OCI-LY1 (cell line): ENCODE measurements around the gene ANKRD33.
"Not testable (repeated sequence)": the region's sequence is repeated elsewhere in the genome, so short reads cannot be mapped to it uniquely, and the experiment has no call there.

Experiments used
- H2AFZ ChIP-seq: fragments of 200-600 bp; sonication (generic), shearing (Covaris generic); 2 replicates; pipeline ENCODE4 v1.6.0; 2014; ENCODE audit warnings: antibody characterized with exemption, mild to moderate bottlenecking, low read length
- H3F3A ChIP-seq: fragments of 200-600 bp; sonication (generic), shearing (Covaris generic); 2 replicates; pipeline ENCODE4 v1.6.0; 2014; ENCODE audit warnings: mild to moderate bottlenecking, antibody characterized with exemption, low read length, moderate library complexity; ENCODE audit not compliant: insufficient read depth
- H3K27ac ChIP-seq: fragments of 200-600 bp; sonication (generic); 2 replicates; pipeline ENCODE4 v1.5.1; 2014; ENCODE audit warnings: low read length, mixed run types, mild to moderate bottlenecking, low read depth; ENCODE audit not compliant: poor library complexity, severe bottlenecking
- H3K27me3 ChIP-seq: fragments of 200-600 bp; sonication (generic); 2 replicates; pipeline ENCODE4 v1.6.0; 2014; ENCODE audit warnings: antibody characterized with exemption, mild to moderate bottlenecking, low read length, moderate library complexity; ENCODE audit not compliant: insufficient read depth
- H3K36me3 ChIP-seq: fragments of 200-600 bp; sonication (generic); 2 replicates; pipeline ENCODE4 v1.6.1; 2014; ENCODE audit warnings: mild to moderate bottlenecking, antibody characterized with exemption, low read length, moderate library complexity, mixed read lengths; ENCODE audit not compliant: insufficient read depth
- H3K4me1 ChIP-seq: fragments of 200-600 bp; sonication (generic); 2 replicates; pipeline ENCODE4 v1.5.1; 2014; ENCODE audit warnings: mild to moderate bottlenecking, low read length, moderate library complexity; ENCODE audit not compliant: insufficient read depth, severe bottlenecking
- H3K4me2 ChIP-seq: fragments of 200-600 bp; sonication (generic), shearing (Covaris generic); 2 replicates; pipeline ENCODE4 v1.6.1; 2014; ENCODE audit warnings: low read length
- H3K4me3 ChIP-seq: fragments of 200-600 bp; sonication (generic); 2 replicates; pipeline ENCODE4 v1.5.1; 2014; ENCODE audit warnings: low read length, low read depth, mild to moderate bottlenecking, mixed read lengths; ENCODE audit not compliant: poor library complexity, severe bottlenecking
- H3K79me2 ChIP-seq: fragments of 200-600 bp; shearing (Covaris generic); 2 replicates; pipeline ENCODE4 v1.6.1; 2016; ENCODE audit warnings: mixed run types, low read length, mixed read lengths; ENCODE audit not compliant: insufficient read depth
- H3K9ac ChIP-seq: fragments of 200-600 bp; sonication (generic), shearing (Covaris generic); 2 replicates; pipeline ENCODE4 v1.6.1; 2014; ENCODE audit warnings: mild to moderate bottlenecking, low read length, mixed read lengths
- H3K9me2 ChIP-seq: fragments of 200-600 bp; sonication (generic), shearing (Covaris generic); 2 replicates; pipeline ENCODE4 v1.6.1; 2014; ENCODE audit warnings: low read depth, mild to moderate bottlenecking, low read length, mixed read lengths
- H3K9me3 ChIP-seq: fragments of 200-600 bp; shearing (Covaris generic); 2 replicates; pipeline ENCODE4 v1.6.1; 2014; ENCODE audit warnings: low read length, mixed read lengths
- H4K20me1 ChIP-seq: fragments of 200-600 bp; sonication (generic), shearing (Covaris generic); 2 replicates; pipeline ENCODE4 v1.6.0; 2016; ENCODE audit warnings: mild to moderate bottlenecking, low read length; ENCODE audit not compliant: insufficient read depth
- CTCF ChIP-seq: fragments of 200-600 bp; sonication (generic), shearing (Covaris generic); IDR thresholded peaks from 2 replicates; pipeline ENCODE4 v1.5.1; 2017; ENCODE audit warnings: mild to moderate bottlenecking, antibody characterized with exemption, low read length, moderate library complexity, mixed read lengths
- EZH2 ChIP-seq: fragments of 200-600 bp; sonication (generic), shearing (Covaris generic); IDR thresholded peaks from 2 replicates; pipeline ENCODE4 v1.8.0; 2017; ENCODE audit warnings: borderline replicate concordance, mixed run types, mild to moderate bottlenecking, antibody characterized with exemption, low read length, moderate library complexity, mixed read lengths

ANKRD33 gene

GRCh38 chr12:51884676-51885229 is 3.1 kb upstream of the ANKRD33 start:
- Histone ChIP-seq H3K9me3 (no peaks in the 10 kb centered on the region), H4K20me1 (no peaks in the 10 kb centered on the region), H3K36me3 (no peaks in the 10 kb centered on the region; the same call in 1 of the 2 replicates), H3K4me1 (peaks cover 5% of the 10 kb centered on the region), H3F3A (no peaks in the 10 kb centered on the region), H3K27ac (no peak overlapping the region), H3K4me3 (no peak overlapping the region), H3K79me2 (no peaks in the 10 kb centered on the region), H3K9me2 (no peaks in the 10 kb centered on the region), H3K27me3 (no peaks in the 10 kb centered on the region), H2AFZ (no peak overlapping the region), H3K9ac (no peak overlapping the region), H3K4me2 (no peak overlapping the region)
- TF ChIP-seq CTCF (no peak), EZH2 (no peak)

- not testable (repeated sequence) for H3K9ac ChIP-seq, H2AFZ ChIP-seq, H3K27ac ChIP-seq
Measured at GRCh38 chr12:51885294-51886020, 2.4 kb upstream of the ANKRD33 start.

GRCh38 chr12:51886021-51886710 is 1.7 kb upstream of the ANKRD33 start:
- no peak overlapping the region for H3K27ac ChIP-seq
- TF ChIP-seq CTCF (no peak), EZH2 (no peak)
- no peaks in the 10 kb centered on the region for H3K9me3 ChIP-seq
- no peaks in the 10 kb centered on the region for H3K79me2 ChIP-seq
- H3K4me3 ChIP-seq, result no peak overlapping the region
- no peaks in the 10 kb centered on the region for H3K27me3 ChIP-seq
- no peak overlapping the region for H2AFZ ChIP-seq
- no peaks in the 10 kb centered on the region; the same call in 1 of the 2 replicates for H3K36me3 ChIP-seq
- peaks cover 5% of the 10 kb centered on the region for H3K4me1 ChIP-seq
- H4K20me1 ChIP-seq, result no peaks in the 10 kb centered on the region
- H3K9ac ChIP-seq, result no peak overlapping the region
- H3K9me2 ChIP-seq, result no peaks in the 10 kb centered on the region
- peak overlapping the region; percentile 28; the same call in 1 of the 2 replicates for H3K4me2 ChIP-seq
- no peaks in the 10 kb centered on the region for H3F3A ChIP-seq

More at GRCh38 chr12:51885294-51886020, 2.4 kb upstream of the ANKRD33 start:
- not testable (repeated sequence) for H3K9me2 ChIP-seq, H3K36me3 ChIP-seq, H3K4me2 ChIP-seq, H3K4me1 ChIP-seq, H3K27me3 ChIP-seq, H4K20me1 ChIP-seq, H3F3A ChIP-seq, H3K4me3 ChIP-seq, H3K79me2 ChIP-seq, H3K9me3 ChIP-seq
